ENCODE measurements around the gene SPARCL1.
"Not testable (repeated sequence)": the region's sequence is repeated elsewhere in the genome, so short reads cannot be mapped to it uniquely, and the experiment has no call there.

Gene SPARCL1

GRCh38 chr4:87446375-87446774, 82.8 kb downstream of the SPARCL1 start:
- WGBS (ENCODE audit: insufficient coverage, insufficient read length) = no CpG with 5 or more reads among the region's 6 CpGs
- DNase-seq (ENCODE audit: low read depth, low spot score); H3K4me1 ChIP-seq (ENCODE audit: control insufficient read depth, insufficient read depth, low read length); H3K36me3 ChIP-seq (ENCODE audit: control insufficient read depth, insufficient read depth, low read length); H3K4me3 ChIP-seq (ENCODE audit: low read length); H3K27me3 ChIP-seq (ENCODE audit: control insufficient read depth, insufficient read depth, low read length); H3K27ac ChIP-seq (ENCODE audit: low read length); H3K9me3 ChIP-seq (ENCODE audit: control insufficient read depth, insufficient read depth, low read length): not testable (repeated sequence)

- H3K4me1 ChIP-seq (ENCODE audit: control insufficient read depth, insufficient read depth, low read length) = no peaks in the 10 kb centered on the region; the same call in 1 of the 2 replicates
- H3K27me3 ChIP-seq (ENCODE audit: control insufficient read depth, insufficient read depth, low read length) = no peaks in the 10 kb centered on the region
- no peak for DNase-seq (ENCODE audit: low read depth, low spot score)
- peaks cover 2% of the 10 kb centered on the region; the same call in 1 of the 2 replicates for H3K36me3 ChIP-seq (ENCODE audit: control insufficient read depth, insufficient read depth, low read length)
- H3K9me3 ChIP-seq (ENCODE audit: control insufficient read depth, insufficient read depth, low read length) = no peaks in the 10 kb centered on the region
- no peak overlapping the region for H3K4me3 ChIP-seq (ENCODE audit: low read length)
- no peak overlapping the region for H3K27ac ChIP-seq (ENCODE audit: low read length)
- no CpG with 5 or more reads among the region's 3 CpGs for WGBS (ENCODE audit: insufficient coverage, insufficient read length)
These were observed 83.2 kb downstream of the SPARCL1 start for GRCh38 chr4:87445964-87446363.

DNA sequence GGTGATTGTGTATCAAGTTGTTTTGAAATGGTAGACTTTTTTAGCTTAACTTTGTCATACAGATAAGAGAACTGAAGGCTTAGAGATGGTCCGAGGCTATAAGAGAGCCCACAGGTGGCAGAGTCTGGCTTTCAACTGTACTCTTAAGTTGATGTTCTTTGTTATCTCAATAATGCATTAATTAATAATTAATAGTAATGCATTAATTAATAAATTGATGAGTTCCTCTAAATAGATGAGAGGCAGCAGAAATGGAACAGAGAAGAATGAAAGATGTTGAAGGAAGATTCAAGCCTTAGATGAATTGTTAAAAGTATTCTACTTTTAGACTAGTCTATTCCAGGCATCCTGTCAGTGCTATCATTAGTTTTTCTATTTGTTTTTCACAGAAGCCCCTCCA, 84.4 kb downstream of the SPARCL1 start:
- Histone ChIP-seq H3K4me3 (ENCODE audit: low read length) (no peak overlapping the region), H3K4me1 (ENCODE audit: control insufficient read depth, insufficient read depth, low read length) (no peaks in the 10 kb centered on the region; the same call in 1 of the 2 replicates), H3K27ac (ENCODE audit: low read length) (no peak overlapping the region), H3K9me3 (ENCODE audit: control insufficient read depth, insufficient read depth, low read length) (no peaks in the 10 kb centered on the region), H3K27me3 (ENCODE audit: control insufficient read depth, insufficient read depth, low read length) (no peaks in the 10 kb centered on the region), H3K36me3 (ENCODE audit: control insufficient read depth, insufficient read depth, low read length) (peaks cover 2% of the 10 kb centered on the region; the same call in 1 of the 2 replicates)
- no CpG with 5 or more reads among the region's 1 CpG for WGBS (ENCODE audit: insufficient coverage, insufficient read length)
- DNase-seq (ENCODE audit: low read depth, low spot score) = no peak

GRCh38 chr4:87442889-87443288, 86.3 kb downstream of the SPARCL1 start:
- Histone ChIP-seq H3K36me3 (ENCODE audit: control insufficient read depth, insufficient read depth, low read length) (peaks cover 2% of the 10 kb centered on the region; the same call in 1 of the 2 replicates), H3K4me1 (ENCODE audit: control insufficient read depth, insufficient read depth, low read length) (no peaks in the 10 kb centered on the region), H3K27me3 (ENCODE audit: control insufficient read depth, insufficient read depth, low read length) (no peaks in the 10 kb centered on the region), H3K9me3 (ENCODE audit: control insufficient read depth, insufficient read depth, low read length) (no peaks in the 10 kb centered on the region), H3K27ac (ENCODE audit: low read length) (no peak overlapping the region), H3K4me3 (ENCODE audit: low read length) (no peak overlapping the region)
- no CpG with 5 or more reads among the region's 3 CpGs for WGBS (ENCODE audit: insufficient coverage, insufficient read length)
- DNase-seq (ENCODE audit: low read depth, low spot score) = no peak

DNA sequence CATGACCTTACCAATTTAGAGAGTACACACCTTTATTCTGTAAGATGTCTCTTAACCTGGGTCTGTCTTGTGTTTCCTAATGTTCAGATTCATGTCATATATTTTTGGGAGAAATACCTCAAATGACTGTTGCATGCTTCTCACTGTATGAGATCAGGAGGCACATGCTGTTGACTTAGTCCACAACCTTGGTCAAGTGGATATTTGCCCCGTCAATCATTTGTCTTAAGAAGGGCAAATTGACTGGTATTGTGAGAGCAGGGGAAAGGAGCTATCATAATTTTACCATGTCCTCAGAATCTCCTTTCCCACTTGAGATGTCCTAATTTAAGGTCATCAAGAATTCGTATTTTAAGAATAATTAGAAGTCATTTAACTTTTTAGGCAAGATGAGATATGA, 95.8 kb downstream of the SPARCL1 start:
- Histone ChIP-seq H3K9me3 (ENCODE audit: control insufficient read depth, insufficient read depth, low read length) (no peaks in the 10 kb centered on the region), H3K27me3 (ENCODE audit: control insufficient read depth, insufficient read depth, low read length) (no peaks in the 10 kb centered on the region), H3K4me3 (ENCODE audit: low read length) (no peak overlapping the region), H3K4me1 (ENCODE audit: control insufficient read depth, insufficient read depth, low read length) (no peaks in the 10 kb centered on the region), H3K36me3 (ENCODE audit: control insufficient read depth, insufficient read depth, low read length) (no peaks in the 10 kb centered on the region), H3K27ac (ENCODE audit: low read length) (no peak overlapping the region)
- no peak for DNase-seq (ENCODE audit: low read depth, low spot score)
- 100% methylated on average over 1 of the region's 2 CpGs for WGBS (ENCODE audit: insufficient coverage, insufficient read length)

GRCh38 chr4:87430038-87430437, 99.1 kb downstream of the SPARCL1 start:
- Histone ChIP-seq H3K4me1 (ENCODE audit: control insufficient read depth, insufficient read depth, low read length) (no peaks in the 10 kb centered on the region), H3K9me3 (ENCODE audit: control insufficient read depth, insufficient read depth, low read length) (no peaks in the 10 kb centered on the region), H3K27ac (ENCODE audit: low read length) (no peak overlapping the region), H3K27me3 (ENCODE audit: control insufficient read depth, insufficient read depth, low read length) (no peaks in the 10 kb centered on the region), H3K4me3 (ENCODE audit: low read length) (no peak overlapping the region), H3K36me3 (ENCODE audit: control insufficient read depth, insufficient read depth, low read length) (no peaks in the 10 kb centered on the region)
- no CpG with 5 or more reads among the region's 2 CpGs for WGBS (ENCODE audit: insufficient coverage, insufficient read length)
- no peak for DNase-seq (ENCODE audit: low read depth, low spot score)

DNA sequence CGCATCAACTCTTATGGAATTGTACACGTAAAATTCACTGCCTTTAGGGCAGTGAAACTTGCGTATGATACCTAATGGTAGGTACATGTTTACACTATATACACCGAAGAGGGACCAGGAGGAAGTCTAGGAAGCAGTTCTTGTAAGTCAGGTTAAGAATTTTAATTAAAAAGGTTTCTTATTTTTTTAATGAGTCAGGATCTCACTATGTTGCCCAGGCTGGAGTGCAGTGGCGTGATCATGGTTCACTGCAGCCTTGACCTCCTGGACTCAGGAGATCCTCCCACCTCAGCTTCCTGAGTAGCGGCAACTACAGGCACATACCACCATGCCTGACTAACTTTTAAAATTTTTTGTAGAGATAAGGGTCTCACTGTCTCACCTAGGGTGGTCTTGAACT, 100.2 kb downstream of the SPARCL1 start:
- no peaks in the 10 kb centered on the region for H3K27me3 ChIP-seq (ENCODE audit: control insufficient read depth, insufficient read depth, low read length)
- WGBS (ENCODE audit: insufficient coverage, insufficient read length) = no CpG with 5 or more reads among the region's 6 CpGs
- DNase-seq (ENCODE audit: low read depth, low spot score) = no peak
- no peaks in the 10 kb centered on the region for H3K4me1 ChIP-seq (ENCODE audit: control insufficient read depth, insufficient read depth, low read length)
- H3K36me3 ChIP-seq (ENCODE audit: control insufficient read depth, insufficient read depth, low read length) = no peaks in the 10 kb centered on the region
- no peaks in the 10 kb centered on the region for H3K9me3 ChIP-seq (ENCODE audit: control insufficient read depth, insufficient read depth, low read length)
- H3K27ac ChIP-seq (ENCODE audit: low read length) = no peak overlapping the region
- no peak overlapping the region for H3K4me3 ChIP-seq (ENCODE audit: low read length)

DNA sequence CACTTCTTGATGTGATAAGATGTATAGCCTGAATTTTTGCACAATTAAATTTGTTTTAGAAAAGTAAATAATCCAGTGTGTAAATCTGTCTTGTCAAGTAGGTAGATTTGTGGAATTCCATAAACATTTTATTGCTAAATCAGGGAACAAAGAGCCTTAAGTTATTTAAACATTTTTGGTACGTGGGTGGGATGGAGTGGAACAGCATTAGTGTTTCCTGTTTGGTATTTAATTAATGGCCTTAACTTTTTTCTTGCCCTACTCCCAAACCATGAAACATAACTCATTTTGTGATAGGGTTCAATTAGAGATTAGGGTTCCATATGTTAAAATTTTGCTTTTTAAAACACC, 101.7 kb downstream of the SPARCL1 start:
- no peaks in the 10 kb centered on the region for H3K9me3 ChIP-seq (ENCODE audit: control insufficient read depth, insufficient read depth, low read length)
- H3K4me1 ChIP-seq (ENCODE audit: control insufficient read depth, insufficient read depth, low read length) = no peaks in the 10 kb centered on the region
- no peak for DNase-seq (ENCODE audit: low read depth, low spot score)
- no peaks in the 10 kb centered on the region for H3K27me3 ChIP-seq (ENCODE audit: control insufficient read depth, insufficient read depth, low read length)
- H3K4me3 ChIP-seq (ENCODE audit: low read length) = no peak overlapping the region
- WGBS (ENCODE audit: insufficient coverage, insufficient read length) = no CpG with 5 or more reads among the region's 1 CpG
- H3K27ac ChIP-seq (ENCODE audit: low read length) = no peak overlapping the region
- H3K36me3 ChIP-seq (ENCODE audit: control insufficient read depth, insufficient read depth, low read length) = no peaks in the 10 kb centered on the region

DNA sequence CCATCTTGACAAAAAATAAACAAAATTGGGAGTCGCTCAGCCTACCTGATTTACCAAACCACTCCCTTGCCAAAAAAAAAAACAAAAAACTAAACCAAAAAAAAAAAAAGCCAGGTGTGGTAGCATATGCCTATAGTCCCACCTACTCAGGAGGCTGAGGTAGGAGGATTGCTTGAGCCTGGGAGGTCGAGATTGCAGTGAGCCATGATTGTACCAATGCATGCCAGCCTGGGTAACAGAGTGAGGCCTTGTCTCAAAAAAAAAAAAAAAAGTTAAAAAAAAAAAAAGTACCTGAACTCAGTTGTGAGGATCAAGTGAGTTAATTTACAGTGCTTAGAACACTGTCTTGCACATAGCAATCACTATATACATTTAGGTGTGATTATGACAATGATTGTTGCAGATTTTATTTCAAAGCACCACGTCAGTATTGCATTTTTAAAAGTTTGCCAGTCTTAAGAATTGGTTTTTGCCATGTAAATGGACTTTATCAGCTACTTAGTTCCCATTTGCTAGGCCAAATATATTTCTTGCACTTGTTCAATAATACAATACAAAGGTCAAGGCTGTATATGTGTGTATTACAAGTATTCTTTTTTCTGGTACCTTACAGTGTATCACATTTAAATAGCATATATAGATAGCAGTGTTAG, 102.2 kb downstream of the SPARCL1 start:
- no peak for DNase-seq (ENCODE audit: low read depth, low spot score)
- Histone ChIP-seq H3K4me3 (ENCODE audit: low read length) (no peak overlapping the region), H3K4me1 (ENCODE audit: control insufficient read depth, insufficient read depth, low read length) (no peaks in the 10 kb centered on the region), H3K27ac (ENCODE audit: low read length) (no peak overlapping the region), H3K9me3 (ENCODE audit: control insufficient read depth, insufficient read depth, low read length) (no peaks in the 10 kb centered on the region), H3K36me3 (ENCODE audit: control insufficient read depth, insufficient read depth, low read length) (no peaks in the 10 kb centered on the region), H3K27me3 (ENCODE audit: control insufficient read depth, insufficient read depth, low read length) (no peaks in the 10 kb centered on the region)
- WGBS (ENCODE audit: insufficient coverage, insufficient read length) = no CpG with 5 or more reads among the region's 3 CpGs

GRCh38 chr4:87425711-87426110, 103.5 kb downstream of the SPARCL1 start:
- no CpG with 5 or more reads among the region's 2 CpGs for WGBS (ENCODE audit: insufficient coverage, insufficient read length)
- H3K4me1 ChIP-seq (ENCODE audit: control insufficient read depth, insufficient read depth, low read length) = 0 out of 2 replicates have a peak, but pooled peaks cover 1% of the 10 kb centered on the region
- no peak overlapping the region for H3K27ac ChIP-seq (ENCODE audit: low read length)
- H3K27me3 ChIP-seq (ENCODE audit: control insufficient read depth, insufficient read depth, low read length) = no peaks in the 10 kb centered on the region
- H3K36me3 ChIP-seq (ENCODE audit: control insufficient read depth, insufficient read depth, low read length) = no peaks in the 10 kb centered on the region
- H3K9me3 ChIP-seq (ENCODE audit: control insufficient read depth, insufficient read depth, low read length) = no peaks in the 10 kb centered on the region
- H3K4me3 ChIP-seq (ENCODE audit: low read length) = no peak overlapping the region
- no peak for DNase-seq (ENCODE audit: low read depth, low spot score)

GRCh38 chr4:87424099-87424543, 105.1 kb downstream of the SPARCL1 start:
- not testable (repeated sequence) for H3K4me3 ChIP-seq (ENCODE audit: low read length); H3K4me1 ChIP-seq (ENCODE audit: control insufficient read depth, insufficient read depth, low read length); H3K9me3 ChIP-seq (ENCODE audit: control insufficient read depth, insufficient read depth, low read length); DNase-seq (ENCODE audit: low read depth, low spot score); H3K27me3 ChIP-seq (ENCODE audit: control insufficient read depth, insufficient read depth, low read length); H3K27ac ChIP-seq (ENCODE audit: low read length); H3K36me3 ChIP-seq (ENCODE audit: control insufficient read depth, insufficient read depth, low read length)
- WGBS (ENCODE audit: insufficient coverage, insufficient read length) = no CpG with 5 or more reads among the region's 22 CpGs

Measured in iPS DF 6.9 (cell line).